ENCODE measurements around the gene DENND11.

The DENND11 gene

GRCh38 chr7:141679014-141679413 is 23.0 kb downstream of the DENND11 start:
- TF ChIP-seq TCF4 (CRISPR knock-in tag; IDR thresholded peaks at IDR 0.05; ENCODE audit: borderline replicate concordance) (no peak), ZNF565 (CRISPR knock-in tag; conservative IDR thresholded peaks at IDR 0.05; ENCODE audit: low read depth) (no peak), ISL1 (CRISPR knock-in tag; IDR thresholded peaks at IDR 0.05) (no peak), SNAI2 (CRISPR knock-in tag; IDR thresholded peaks at IDR 0.05) (no peak), ESRRG (CRISPR knock-in tag; IDR thresholded peaks at IDR 0.05) (no peak)
- ATAC-seq, result no peak

- TF ChIP-seq TSHZ2 (CRISPR knock-in tag; IDR thresholded peaks at IDR 0.05) (no peak), TCF4 (CRISPR knock-in tag; IDR thresholded peaks at IDR 0.05; ENCODE audit: borderline replicate concordance) (no peak), CSRNP3 (CRISPR knock-in tag; IDR thresholded peaks at IDR 0.05) (no peak), ZFP3 (CRISPR knock-in tag; IDR thresholded peaks at IDR 0.05) (no peak), POU6F1 (CRISPR knock-in tag; IDR thresholded peaks at IDR 0.05; ENCODE audit: borderline replicate concordance, low read depth) (no peak), CREB5 (CRISPR knock-in tag; IDR thresholded peaks at IDR 0.05; ENCODE audit: low read depth) (no peak), PATZ1 (CRISPR knock-in tag; IDR thresholded peaks at IDR 0.05; ENCODE audit: borderline replicate concordance) (no peak), ESRRG (CRISPR knock-in tag; IDR thresholded peaks at IDR 0.05) (no peak)
Observed at GRCh38 chr7:141676618-141677017, 25.3 kb downstream of the DENND11 start.

GRCh38 chr7:141675436-141676215 is 26.3 kb downstream of the DENND11 start:
- no peak for ATAC-seq
- no peak for TF ChIP-seq POU6F1 (CRISPR knock-in tag; IDR thresholded peaks at IDR 0.05; ENCODE audit: borderline replicate concordance, low read depth)
- TF ChIP-seq PPARA (CRISPR knock-in tag; IDR thresholded peaks at IDR 0.05; ENCODE audit: borderline replicate concordance), result no peak
- TF ChIP-seq ARNTL (CRISPR knock-in tag; IDR thresholded peaks at IDR 0.05; ENCODE audit: borderline replicate concordance, low read depth), result no peak
- no peak for TF ChIP-seq TOX (CRISPR knock-in tag; IDR thresholded peaks at IDR 0.05; ENCODE audit: borderline replicate concordance)
- no peak for TF ChIP-seq GLIS3 (CRISPR knock-in tag; IDR thresholded peaks at IDR 0.05)
- TF ChIP-seq ISL1 (CRISPR knock-in tag; IDR thresholded peaks at IDR 0.05), result no peak
- TF ChIP-seq ESRRG (CRISPR knock-in tag; IDR thresholded peaks at IDR 0.05), result no peak
- TF ChIP-seq ZNF565 (CRISPR knock-in tag; conservative IDR thresholded peaks at IDR 0.05; ENCODE audit: low read depth), result no peak
- TF ChIP-seq ZFP30 (CRISPR knock-in tag; IDR thresholded peaks at IDR 0.05), result no peak
- TF ChIP-seq ZNF8 (CRISPR knock-in tag; IDR thresholded peaks at IDR 0.05), result no peak
- TF ChIP-seq CREB5 (CRISPR knock-in tag; IDR thresholded peaks at IDR 0.05; ENCODE audit: low read depth), result no peak
- TF ChIP-seq PATZ1 (CRISPR knock-in tag; IDR thresholded peaks at IDR 0.05; ENCODE audit: borderline replicate concordance), result no peak
- TF ChIP-seq CSRNP3 (CRISPR knock-in tag; IDR thresholded peaks at IDR 0.05), result no peak
- TF ChIP-seq BACH2 (CRISPR knock-in tag; IDR thresholded peaks at IDR 0.05; ENCODE audit: borderline replicate concordance), result no peak
- no peak for TF ChIP-seq ZC3H10 (CRISPR knock-in tag; IDR thresholded peaks at IDR 0.05)
- no peak for TF ChIP-seq ZFP3 (CRISPR knock-in tag; IDR thresholded peaks at IDR 0.05)
- TF ChIP-seq SNAI2 (CRISPR knock-in tag; IDR thresholded peaks at IDR 0.05), result no peak

More at GRCh38 chr7:141676618-141677017, 25.3 kb downstream of the DENND11 start:
- no peak for ATAC-seq
